ENCODE results near the gene TFPT.

DNA sequence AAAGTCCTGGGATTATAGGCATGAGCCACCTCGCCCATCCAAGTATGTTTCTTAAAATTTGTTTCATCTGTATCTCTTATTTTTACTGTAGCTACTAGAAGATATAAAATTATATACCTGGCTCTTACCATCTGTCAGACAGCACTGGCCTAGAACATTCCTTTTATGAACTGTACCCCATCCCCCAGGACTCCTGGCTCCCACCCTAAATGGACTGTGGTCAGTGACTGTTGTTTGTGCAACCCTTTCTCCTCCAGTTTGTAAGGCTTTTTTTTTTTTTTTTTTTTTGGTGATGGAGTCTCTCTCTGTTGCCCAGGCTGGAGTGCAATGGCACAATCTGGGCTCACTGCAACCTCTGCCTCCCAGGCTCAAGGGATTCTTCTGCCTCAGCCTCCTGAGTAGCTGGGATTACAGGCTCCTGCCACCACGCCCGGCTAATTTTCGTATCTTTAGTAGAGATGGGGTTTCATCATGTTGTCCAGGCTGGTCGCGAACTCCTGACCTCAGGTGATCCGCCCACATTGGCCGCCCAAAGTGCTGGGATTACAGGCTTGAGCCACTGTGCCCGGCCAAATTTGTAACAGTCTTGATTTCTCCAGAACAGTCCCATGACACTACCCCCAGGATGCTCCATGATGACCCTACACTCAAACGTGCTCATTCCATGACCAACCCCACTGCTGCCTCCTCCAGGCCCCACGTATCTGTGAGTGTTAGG, 10.3 kb downstream of the TFPT start:
- TF ChIP-seq CTCF (conservative IDR thresholded peaks at IDR 0.05 in 1 of 2, IDR thresholded peaks at IDR 0.05 in 1 of 2; ENCODE audit: low read depth in 1 of 2, low read length in 2 of 2) (no peak), EZH2 (IDR thresholded peaks at IDR 0.05; ENCODE audit: low read length, missing control alignments) (no peak)
